Measurements from ENCODE around the gene MTHFSD.

MTHFSD gene

DNA sequence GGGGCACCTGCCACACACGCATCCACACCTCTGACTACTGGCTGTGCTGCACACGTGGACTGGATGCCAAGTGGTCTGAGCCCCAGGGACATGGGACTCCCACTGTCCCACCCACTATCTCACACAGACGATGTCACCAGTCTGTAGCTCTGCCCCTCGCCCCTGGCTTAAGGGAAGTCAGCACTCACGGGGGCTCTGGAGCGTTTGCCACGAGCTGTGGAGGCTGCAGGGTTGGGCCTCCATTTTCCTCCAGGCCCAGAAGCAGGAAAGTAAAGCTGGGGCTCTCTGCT lies 22.6 kb downstream of the MTHFSD start:
- H3K27ac ChIP-seq = no peak overlapping the region
- no peak for DNase-seq (ENCODE audit: low read depth, low spot score)

DNA sequence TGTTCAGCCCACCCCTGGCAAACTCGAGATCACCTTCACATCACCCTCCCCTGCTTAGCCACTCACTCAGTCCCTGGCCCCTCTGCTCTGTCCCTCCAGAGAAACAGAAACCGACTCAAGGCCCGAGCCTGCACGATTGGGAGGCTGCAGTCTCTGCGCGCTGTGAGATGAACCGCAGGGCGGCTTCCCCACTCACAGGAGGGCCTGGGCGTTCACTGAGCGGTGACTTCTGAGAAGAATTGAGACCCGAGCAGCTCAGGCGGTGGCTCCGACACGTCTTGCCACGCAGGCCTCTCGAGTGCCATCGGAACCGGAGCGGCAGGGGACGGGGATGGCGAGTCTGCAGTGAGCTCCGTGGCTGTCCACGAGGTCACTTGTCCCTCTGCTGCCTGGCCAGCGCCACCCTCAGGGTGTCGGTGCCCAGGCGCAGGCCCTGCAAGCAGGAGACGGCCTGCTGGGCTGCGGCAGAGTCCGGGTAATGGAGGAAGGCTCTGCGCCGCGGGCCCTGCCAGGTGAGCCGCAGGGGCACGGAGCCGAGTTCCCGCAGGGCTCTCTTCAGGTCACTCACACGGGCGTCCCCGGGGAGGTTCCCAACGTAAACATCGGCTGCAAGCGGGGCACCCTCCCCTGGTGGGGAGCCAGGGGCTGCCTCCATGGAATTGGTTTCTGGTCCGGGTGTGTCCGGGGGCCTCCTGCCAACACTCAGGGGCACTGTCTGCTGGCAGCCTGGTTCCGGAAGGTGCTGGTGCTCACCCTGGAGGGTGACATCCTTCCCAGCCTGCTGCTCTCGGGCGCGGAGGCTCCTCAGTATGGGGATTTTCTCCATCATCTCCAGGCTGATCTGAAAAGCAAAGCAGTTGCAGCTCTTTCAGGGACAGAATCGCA lies 23.2 kb downstream of the MTHFSD start:
- no peak overlapping the region for H3K27ac ChIP-seq
- no peak for DNase-seq (ENCODE audit: low read depth, low spot score)

DNA sequence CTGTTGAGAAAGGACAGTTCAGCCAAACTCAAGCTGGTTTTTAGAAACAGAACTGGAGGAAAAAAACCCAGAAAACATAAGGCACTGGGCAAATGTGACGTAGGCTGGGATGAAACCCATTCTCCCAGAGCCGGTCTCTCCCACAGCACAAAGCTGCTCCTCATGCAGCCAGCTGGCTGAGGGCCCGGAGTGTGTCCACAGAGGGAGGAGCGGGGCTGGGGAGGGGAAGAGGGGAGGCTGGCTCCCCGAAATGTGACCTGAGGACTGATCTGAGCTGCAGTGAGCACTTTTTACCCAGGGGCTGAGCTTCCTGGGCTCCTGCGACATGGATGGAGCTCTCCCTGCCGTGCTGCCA lies 23.9 kb downstream of the MTHFSD start:
- no peak for DNase-seq (ENCODE audit: low read depth, low spot score)
- no peak overlapping the region for H3K27ac ChIP-seq

DNA sequence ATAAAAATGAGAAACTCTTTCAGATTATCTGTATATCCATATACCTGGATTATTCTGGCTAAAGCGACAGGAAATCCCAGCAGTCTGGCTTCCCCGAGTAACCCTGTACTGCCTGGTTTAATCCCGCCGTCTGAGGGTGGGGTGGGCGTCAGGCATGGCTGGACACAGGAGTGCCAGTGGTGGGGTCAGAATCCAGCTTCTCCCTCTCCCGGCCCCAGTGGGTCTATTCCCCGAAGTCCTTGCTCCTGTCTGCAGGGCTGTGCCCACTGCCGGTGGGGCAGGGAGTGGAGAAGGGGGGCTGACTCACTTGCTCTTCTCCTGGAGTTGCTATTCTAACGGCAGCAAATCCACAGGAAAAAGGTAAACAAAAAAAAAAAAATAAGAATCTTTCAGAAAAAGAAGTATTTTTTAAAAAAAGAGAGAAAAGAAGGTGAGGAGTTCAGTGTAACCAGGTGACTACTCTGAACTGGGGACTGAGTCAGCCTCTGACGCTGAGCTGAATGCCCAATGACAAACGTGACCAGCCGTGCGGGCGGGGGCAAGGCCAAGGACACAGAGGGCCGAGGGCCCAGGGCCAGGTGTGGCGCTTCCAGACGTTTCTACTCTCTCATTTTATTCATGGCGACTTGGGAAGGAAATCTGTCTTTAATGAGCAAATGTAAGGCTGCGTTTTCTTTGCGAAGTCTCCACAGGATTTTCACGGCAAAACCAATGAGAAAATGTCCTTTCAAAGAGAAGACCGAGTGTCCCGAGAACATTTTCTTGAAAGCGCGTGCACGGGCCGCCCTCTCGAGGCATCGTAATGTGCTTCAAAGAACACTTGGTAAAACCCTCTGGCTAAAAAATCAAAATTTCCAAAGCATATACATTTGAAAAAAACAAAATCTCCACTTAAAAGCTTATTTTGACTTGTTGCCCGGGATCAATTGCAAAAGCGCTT lies 24.5 kb downstream of the MTHFSD start:
- no peak for DNase-seq (ENCODE audit: low read depth, low spot score)
- no peak overlapping the region for H3K27ac ChIP-seq

DNA sequence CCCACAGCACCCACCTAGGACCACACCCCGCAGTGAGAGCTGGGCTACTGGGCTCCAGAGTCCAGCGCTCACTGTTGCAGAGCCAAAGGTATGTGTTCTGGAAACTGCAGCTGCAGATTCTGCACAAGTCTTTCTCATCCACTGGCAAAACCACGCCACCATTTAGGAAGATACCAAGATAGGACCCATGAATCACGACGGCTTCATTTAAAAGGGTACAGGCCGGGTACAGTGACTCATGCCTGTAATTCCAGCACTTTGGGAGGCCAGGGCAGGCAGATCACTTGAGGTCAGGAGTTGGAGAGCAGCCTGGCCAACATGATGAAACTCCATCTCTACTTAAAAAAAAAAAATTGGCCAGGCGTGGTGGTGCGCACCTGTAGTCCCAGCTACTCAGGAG lies 25.9 kb downstream of the MTHFSD start:
- H3K27ac ChIP-seq = no peak overlapping the region
- DNase-seq (ENCODE audit: low read depth, low spot score) = no peak

DNA sequence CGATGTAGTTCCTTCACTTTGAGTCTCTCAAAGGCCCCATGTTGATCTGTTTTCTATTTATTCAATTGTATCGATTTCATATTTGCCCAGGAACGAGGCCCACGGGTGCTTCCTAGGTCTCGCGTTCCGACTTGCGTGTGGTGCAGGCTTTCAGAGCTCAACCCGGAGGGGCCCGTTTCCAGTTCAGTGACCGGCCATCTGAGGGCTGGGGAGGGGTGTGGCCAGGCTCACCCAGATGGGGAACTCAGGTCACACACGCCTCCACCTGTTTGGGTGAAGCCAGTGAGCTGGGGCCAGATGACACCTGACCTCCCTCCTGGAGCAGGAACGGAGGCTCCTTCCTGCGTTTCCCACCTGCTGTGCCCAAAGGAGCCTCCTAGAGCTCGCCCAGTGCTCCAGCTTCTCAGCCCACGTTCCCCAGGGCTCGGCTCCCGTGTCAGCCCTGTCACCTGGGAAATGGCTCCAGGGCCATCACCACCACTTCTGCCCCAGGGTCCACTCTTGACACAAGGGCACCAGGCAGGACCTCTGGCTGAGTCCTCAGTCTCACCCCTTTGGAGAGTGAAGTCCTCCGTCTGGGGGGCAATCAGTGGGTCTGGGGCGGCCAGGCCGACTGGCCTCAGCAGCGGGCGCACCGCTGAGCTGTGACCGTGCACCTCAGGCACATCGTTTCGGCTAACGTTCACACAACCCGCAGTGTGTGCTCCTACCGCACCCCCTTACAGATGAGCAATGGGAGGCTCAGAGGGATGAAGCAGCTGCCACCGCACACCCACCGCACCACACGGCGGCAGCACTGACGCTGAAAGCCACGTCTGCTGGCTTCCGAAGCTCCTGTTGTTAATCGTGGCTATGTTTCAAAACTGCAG lies 26.7 kb downstream of the MTHFSD start:
- no peak overlapping the region for H3K27ac ChIP-seq
- no peak for DNase-seq (ENCODE audit: low read depth, low spot score)

DNA sequence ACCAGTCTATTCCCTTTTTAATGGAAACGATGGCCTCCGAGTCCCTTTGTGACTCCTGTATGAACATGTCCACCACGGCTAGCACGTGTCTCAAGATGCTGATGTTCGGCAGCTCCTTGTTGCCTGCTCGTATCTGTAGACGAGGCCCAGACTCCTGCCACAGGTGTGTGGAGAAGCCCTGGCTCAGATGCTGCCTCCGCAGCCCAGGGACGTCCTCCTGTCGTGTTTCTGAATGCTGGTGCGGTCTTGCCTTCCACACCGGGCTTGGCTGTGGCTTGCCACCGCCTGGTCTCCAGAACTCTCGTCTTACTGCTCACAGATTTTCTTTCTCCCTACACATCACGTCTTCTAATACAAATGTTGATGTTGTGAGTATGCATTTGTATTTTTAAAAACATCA lies 27.7 kb downstream of the MTHFSD start:
- DNase-seq (ENCODE audit: low read depth, low spot score) = no peak
- no peak overlapping the region for H3K27ac ChIP-seq

DNA sequence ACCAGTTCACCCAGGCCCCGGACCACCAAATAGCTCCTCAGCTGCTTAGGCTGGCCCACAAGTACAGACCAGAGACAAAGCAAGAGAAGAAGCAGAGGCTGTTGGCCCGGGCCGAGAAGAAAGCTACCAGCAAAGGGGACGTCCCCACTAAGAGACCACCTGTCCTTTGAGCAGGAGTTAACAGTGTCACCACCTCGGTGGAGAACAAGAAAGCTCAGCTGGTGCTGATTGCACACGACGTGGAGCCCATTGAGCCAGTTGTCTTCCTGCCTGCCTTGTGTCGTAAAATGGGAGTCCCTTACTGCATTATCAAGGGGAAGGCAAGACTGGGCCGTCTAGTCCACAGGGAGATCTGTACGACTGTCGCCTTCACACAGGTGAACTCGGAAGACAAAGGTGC lies 29.3 kb downstream of the MTHFSD start:
- DNase-seq (ENCODE audit: low read depth, low spot score) = no peak
- no peak overlapping the region for H3K27ac ChIP-seq

DNA sequence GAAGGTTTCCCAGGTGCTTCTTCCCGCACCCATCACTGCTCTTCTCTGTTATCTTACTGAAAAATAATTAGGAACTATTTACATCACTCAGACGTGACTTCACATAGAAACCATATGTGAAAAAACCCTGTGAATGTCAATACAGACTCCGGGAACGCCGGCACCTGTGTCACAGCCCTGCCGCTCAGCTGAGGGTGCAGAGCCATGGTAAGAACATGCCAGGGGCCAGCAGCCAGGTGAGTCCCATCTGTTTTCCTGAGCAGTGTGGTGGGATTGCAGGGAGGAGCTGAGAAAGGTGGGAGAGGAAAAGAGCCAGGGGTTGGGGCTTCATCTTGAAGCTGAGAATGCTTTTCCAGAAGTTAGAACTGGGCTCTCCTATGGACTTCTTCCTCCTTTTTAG lies 31.0 kb downstream of the MTHFSD start:
- no peak for DNase-seq (ENCODE audit: low read depth, low spot score)
- no peak overlapping the region for H3K27ac ChIP-seq

DNA sequence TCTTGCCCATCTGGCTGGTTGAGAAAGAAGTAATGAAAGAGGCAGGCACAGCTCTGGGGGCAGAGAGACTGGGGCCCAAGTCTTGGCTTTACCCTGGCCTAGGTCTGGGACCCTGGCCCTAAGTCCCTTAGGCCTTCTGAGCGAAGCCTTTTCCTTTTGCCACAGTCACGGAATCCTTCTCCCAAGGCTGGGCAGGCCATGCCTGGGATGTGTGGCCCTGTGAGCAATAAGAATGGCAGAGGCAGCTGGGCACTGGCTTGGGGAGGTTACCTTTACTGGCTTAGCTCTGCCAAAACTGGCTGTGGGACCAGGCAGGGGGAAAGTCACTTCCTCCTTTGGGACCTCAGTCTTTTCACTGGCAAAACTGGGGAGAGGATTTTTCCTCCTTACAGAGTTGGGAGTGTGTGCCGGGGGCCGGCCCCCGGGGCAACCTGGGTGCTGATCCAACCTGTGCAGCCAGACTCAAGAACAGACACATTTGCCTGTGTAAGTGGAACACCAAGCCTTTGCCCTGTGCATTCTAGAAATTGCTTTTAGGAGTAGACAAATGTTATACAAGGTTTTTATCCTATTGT lies 31.8 kb downstream of the MTHFSD start:
- no peak for DNase-seq (ENCODE audit: low read depth, low spot score)
- H3K27ac ChIP-seq = no peak overlapping the region

DNA sequence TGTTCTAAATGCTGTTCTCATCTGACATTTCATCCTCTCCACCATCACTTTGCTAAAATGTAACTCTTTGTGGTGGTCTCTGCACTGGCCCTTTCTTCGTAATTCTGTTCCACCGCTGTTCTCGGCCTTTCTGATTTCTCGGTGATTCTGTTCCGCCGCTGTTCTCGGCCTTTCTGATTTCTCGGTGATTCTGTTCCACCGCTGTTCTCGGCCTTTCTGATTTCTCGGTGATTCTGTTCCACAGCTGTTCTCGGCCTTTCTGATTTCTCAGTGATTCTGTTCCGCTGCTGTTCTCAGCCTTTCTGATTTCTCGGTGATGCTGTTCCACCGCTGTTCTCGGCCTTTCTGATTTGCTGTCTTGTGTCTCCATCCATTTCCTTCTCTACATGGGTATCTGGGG lies 32.4 kb downstream of the MTHFSD start:
- H3K27ac ChIP-seq = no peak overlapping the region
- DNase-seq (ENCODE audit: low read depth, low spot score) = no peak

DNA sequence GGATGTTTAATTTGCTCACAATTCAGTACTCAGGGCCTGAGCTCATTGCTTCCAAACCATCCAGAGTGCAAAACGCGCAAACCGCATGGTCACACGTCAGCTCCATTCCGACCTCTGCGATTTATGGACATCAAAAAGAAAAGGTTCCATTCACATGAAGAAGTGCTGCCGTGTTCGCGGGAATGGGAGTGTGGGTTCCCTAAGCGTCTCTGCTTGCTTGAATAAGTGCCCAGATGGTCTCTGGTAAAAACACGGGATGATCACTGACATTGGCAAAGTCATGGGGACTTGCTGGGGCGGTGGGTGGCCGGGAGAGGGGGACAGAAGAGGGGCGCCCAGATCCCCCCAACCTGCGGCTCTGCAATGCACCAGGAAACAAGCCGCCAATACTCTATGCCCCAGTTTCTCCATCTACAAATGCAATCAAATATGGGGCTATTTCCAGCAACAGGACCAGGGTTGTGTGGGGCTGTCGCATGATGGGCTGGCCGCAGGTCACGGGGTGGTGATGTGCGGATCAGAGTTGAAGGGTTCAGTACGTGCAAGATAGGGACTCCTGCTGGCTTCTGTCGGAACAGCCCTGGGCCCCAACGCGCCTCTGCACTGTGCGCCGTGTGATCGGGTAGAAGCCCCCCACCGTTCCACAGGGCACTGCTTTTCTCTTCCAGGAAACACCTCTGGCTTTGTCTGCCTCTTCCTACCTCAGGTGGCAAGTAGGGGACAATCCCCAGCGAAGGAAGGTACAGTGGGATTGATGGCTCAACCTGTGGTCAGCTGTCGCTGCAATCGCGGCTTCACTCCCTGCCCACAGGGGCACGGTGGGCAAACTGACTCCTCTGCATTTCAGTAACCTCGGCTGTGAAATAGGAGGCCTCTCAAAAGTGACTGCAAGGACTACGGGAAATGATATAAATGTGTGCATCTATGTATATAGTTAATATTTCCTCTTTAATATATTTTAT lies 33.5 kb downstream of the MTHFSD start:
- no peak overlapping the region for H3K27ac ChIP-seq

DNA sequence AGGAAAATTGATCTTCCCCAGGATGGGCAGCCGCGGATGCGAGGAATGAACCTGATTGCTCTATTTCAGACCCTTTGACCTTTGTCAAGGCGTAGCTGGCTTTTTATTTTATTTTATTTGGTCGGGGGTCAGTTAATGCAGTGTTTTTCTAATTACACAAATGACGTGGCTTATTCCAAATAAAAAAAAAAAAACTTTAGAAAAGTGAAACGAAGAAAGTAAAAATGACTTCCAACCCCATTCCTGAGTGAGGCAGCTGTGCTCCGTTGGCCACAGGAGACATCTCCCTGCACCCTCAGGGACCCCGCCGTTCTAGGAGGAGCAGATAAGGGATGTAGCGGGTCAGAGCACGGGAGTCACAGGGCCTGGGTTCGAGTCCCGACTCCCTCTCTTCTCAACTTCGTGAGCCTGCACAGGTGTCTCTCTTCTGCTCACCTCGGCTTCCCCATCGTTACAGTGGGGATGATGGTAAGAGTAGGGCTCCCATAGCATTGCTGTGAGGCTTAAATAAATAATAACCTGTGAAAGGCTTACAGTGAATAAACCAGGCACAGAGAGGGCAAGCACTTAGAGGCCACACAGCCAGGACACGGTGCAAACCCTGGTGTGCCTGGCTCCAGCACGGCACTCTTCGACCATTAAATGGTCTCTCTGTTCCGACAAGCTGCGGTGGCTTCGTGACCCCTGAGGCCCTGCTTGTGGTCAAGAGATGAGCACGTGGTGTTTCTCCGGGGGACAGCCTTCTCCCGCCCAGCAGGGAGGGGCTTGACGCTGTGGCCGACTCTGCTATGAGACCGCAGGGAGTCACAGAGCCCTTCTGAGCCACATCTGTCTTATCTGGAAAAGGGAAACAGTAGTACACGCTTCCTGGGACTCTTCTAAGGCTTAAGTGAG lies 34.5 kb downstream of the MTHFSD start:
- DNase-seq (ENCODE audit: low read depth, low spot score) = no peak
- no peak overlapping the region for H3K27ac ChIP-seq

More for the DNA sequence above, 33.5 kb downstream of the MTHFSD start:
- DNase-seq (ENCODE audit: low read depth, low spot score) = no peak

DNA sequence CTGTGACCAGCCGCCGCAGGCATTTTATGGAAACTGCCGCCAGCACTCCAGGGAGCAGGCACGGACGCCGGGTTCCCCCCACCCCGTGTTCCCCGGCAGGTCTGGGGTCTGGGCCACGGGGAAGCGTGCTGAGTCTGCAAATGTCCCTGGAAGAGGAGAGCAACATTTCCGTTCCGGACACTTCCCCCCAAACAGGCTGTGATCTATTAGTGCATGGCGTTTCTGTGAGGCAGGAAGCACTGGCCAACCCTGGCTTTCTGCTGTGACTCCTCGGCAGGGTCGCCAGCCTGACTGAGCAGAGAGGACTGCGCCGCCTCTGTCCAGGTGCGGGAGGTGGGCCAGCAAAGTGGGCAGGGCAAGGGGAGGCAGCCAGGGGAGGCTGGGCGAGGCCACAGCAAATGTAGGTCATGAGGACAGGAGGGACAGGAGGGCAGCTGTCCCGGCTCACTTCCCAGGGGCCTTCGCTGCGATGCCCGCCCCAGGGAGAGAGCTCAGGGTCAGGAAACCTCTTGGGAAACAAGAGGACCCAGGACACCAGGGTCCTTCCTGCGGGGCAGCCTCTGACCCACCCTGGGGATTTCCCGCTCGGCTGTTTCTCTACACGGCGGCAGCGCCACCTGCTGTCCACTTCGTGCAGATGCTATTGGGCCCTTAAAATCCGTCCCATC lies 35.3 kb downstream of the MTHFSD start:
- H3K27ac ChIP-seq = no peak overlapping the region
- DNase-seq (ENCODE audit: low read depth, low spot score) = no peak

DNA sequence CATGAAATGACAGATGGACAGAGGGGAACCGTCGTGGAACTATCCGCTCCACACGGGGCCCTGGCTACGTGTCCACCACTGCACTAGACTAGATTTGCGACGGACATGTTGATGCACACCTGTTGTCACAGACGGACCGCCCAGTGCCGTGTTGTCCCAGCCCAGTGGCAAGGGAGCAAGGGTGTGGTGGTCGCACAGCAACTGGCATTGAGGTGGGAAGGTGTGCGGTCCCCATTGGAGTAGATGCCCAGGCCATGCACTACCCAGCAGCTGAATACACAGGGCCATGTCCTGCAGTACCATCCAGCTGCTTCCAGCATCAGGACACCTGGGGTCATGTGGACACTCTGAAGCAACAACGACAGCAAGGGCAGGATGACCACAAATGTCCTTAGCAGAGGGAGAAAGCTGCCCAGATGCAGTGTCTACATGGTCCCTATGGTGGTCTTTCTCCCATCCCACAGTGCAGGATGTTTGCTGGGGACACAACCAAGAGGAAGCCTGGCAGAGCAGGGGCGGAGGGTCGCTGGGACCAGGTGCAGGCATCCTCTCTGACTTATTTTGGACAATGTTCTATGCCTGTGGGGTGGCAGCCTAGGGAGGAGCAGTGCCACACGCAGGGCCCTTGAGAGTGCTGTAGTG lies 35.9 kb downstream of the MTHFSD start:
- no peak for DNase-seq (ENCODE audit: low read depth, low spot score)
- no peak overlapping the region for H3K27ac ChIP-seq

DNA sequence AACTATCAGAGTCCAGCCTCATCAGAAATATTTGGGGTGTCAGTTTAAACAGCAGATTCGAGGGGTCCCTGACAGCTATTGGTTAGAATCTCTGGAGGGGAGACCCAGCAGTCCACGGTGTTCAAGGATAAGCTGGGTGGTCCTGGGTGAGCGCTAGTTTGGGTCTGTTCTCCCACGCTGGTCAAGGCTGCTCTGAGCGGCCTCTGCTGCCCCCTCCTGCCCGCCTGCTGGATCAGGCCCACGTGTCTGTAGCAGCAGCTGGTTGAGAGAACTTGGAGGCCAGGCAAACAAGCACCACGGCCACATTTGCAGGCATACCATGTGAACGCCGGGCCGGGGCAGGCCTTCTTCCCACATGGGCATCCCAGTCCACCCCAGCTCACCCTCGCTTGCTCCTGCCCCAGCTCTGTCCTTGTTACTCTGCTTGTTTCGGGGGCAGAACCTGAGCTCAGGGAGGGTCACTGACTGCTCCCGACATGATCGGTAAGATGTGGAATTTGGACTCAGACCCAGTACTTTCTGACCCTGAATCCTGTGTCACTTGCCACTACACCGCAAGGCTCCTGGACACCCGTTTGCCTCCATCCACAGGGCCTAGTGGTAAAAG lies 37.3 kb downstream of the MTHFSD start:
- H3K27ac ChIP-seq = no peak overlapping the region
- no peak for DNase-seq (ENCODE audit: low read depth, low spot score)

DNA sequence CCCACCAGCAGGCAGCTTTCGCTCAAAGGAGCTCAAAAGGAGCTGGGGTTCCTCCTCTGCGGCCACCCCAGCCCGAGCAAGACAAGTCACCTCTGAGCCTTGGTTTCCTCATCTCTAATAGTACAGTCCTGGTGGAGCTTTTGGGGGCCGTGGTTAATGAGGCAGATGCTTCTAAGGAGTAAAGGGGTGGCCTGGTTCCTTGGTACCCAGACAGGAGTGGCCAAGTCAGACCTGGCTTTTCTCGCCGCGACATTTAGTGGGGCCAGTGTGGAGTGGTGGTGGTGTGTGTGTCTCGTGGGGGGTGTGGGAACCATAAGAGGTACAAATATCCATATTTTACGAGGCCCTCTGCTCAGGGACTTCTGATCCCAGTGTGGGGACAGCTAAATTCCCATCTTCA lies 38.0 kb downstream of the MTHFSD start:
- no peak overlapping the region for H3K27ac ChIP-seq
- no peak for DNase-seq (ENCODE audit: low read depth, low spot score)
